Measurements from ENCODE around the gene GSK3A.

DNA sequence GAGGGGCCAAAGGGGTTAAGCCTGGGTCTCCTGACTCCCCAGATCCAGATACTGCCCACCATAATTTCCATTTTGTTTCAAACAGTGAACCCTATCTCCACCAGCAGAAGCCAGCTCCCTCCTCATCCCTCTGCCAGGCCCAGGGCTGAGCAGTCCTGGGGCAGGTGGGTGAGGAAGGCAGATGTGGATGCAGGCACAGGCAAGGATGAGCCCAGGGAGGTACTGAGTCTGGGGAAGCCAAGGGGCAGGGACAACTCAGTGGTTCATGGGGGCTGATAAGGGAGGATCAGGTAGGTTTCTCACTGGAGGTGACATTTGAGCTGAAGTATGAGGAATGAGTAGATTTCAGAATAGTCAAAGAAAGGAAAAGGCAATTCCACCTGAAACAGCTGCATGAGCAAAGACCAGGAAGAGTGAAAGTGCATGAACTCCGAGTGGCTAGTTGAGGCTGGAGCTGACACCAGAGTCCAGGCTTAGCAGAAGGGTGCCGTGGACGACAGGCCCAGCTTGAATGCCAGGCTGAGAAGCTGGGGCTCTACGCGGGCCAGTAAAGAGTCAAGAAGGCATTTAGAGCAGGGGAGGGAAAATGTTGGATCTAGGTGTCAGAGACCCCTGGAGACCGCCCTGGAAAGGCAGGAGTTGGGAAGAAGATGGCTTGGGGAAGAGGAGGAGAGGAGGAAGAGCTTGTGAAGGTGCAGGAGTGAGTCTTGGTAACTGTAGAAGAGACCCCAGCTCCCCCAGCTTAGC, 36.9 kb upstream of the GSK3A start:
- TF ChIP-seq POLR2A (IDR thresholded peaks at IDR 0.05; ENCODE audit: low read depth, low read length) (no peak; the same call in 1 of the 2 replicates), POLR2AphosphoS5 (IDR thresholded peaks at IDR 0.05; ENCODE audit: low read depth, low read length) (no peak), SPI1 (IDR thresholded peaks at IDR 0.05; ENCODE audit: low read depth, low read length) (no peak), POU2F2 (IDR thresholded peaks at IDR 0.05; ENCODE audit: low read depth, low read length) (no peak), TAF1 (IDR thresholded peaks at IDR 0.05; ENCODE audit: low read depth, low read length) (no peak)

Measured in GM12891 (cell line).